CD4-positive, alpha-beta T cell treated with Interleukin-17A for 4 hours (primary cell): ENCODE measurements around the gene TF.
"Not testable (repeated sequence)": the region's sequence is repeated elsewhere in the genome, so short reads cannot be mapped to it uniquely, and the experiment has no call there.

Experiments used
- DNase-seq: peaks from one replicate; pipeline ENCODE4 v3.0.0-alpha.2; 2020; ENCODE audit warnings: mixed read lengths

TF gene

GRCh38 chr3:133767607-133768006 is 21.4 kb downstream of the TF start:
- DNase-seq, result no peak

- no peak for DNase-seq
Observed at GRCh38 chr3:133769536-133769935, 23.3 kb downstream of the TF start.

DNA sequence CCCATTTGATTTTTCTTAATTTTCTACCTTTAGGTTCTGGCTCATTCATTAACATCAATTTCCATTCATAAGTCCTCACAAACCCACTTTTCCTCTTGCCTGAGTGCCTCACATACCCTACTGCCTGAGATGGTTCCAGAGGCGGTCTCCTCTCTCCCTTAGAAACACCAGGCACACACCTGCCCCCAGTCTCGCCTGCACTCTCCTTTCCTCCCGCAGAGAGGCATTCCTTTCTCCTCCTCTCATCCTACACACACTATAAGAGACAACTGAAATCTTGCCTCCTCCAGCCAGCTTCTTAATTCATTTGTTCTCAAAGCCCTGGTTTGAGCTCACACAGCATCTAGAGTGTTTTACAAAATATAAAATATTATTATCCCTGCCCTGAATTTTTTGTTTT is 27.5 kb downstream of the TF start:
- DNase-seq, result no peak

DNA sequence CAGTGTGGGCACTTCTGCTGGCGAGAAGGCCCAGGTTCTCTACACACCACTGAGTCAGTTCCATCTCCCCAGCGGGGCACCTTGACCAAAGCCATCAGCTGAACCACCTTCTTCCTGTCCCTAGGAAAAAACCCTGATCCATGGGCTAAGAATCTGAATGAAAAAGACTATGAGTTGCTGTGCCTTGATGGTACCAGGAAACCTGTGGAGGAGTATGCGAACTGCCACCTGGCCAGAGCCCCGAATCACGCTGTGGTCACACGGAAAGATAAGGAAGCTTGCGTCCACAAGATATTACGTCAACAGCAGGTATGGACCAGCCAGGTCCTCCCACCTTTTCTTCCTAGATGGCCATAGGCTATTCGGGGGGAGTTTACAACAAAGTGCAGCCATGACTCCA is 29.1 kb downstream of the TF start:
- no peak for DNase-seq

DNA sequence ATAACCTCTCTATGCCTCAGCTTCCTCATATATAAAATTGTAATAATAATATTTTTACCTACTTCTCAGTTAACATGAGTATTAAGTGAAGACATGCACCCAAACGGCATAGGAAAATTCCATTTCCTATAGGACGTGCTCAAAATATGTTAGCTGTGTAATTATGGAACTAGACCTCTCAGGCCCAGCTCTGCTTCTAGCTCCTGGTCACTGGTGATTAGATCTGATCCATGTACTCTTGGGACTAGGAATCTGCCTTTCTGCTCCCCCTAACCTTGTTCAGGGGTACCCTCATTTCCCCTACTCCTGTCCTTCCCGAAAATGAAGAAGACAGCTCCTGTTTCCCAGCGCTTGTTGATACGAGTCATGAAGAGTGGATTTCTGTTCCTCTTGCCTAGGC is 29.6 kb downstream of the TF start:
- no peak for DNase-seq

- DNase-seq, result no peak
Observed at GRCh38 chr3:133776794-133777438, 30.7 kb downstream of the TF start.

DNA sequence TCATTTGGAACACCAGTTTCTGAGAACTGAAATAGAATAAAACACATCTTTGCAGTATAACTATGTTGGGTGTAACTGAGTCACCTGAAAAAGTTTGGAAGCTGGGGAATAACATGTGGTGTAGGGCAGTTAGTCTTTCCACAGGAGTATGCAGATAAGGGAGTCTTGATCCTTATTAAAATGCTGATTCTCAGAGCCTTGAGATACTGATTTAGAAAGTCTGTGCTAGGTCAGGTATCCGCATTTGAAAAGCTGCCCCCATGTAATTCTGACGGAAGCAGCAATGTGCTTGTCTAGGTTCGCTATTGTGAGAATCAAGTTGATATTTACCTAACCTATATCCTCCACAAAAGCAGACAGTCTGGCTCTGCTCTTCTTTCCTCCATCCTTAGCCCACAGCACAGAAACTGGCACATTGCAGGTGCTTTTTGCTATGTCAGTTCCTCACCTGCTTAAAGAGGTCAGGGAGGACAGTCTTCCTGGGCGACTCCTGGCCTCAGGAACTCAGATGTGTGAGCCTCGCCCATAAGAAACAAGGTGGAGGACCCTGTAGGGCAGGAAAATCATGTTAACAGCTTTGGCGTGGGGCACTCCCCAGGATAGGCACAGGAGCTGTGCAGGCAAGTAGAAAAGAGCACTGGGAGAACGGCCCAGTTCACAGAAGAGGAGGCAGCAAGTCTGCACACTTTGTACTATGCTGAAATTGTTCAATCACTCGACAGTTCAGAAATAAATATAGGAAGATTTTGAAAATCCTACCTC is 31.8 kb downstream of the TF start:
- no peak for DNase-seq

DNA sequence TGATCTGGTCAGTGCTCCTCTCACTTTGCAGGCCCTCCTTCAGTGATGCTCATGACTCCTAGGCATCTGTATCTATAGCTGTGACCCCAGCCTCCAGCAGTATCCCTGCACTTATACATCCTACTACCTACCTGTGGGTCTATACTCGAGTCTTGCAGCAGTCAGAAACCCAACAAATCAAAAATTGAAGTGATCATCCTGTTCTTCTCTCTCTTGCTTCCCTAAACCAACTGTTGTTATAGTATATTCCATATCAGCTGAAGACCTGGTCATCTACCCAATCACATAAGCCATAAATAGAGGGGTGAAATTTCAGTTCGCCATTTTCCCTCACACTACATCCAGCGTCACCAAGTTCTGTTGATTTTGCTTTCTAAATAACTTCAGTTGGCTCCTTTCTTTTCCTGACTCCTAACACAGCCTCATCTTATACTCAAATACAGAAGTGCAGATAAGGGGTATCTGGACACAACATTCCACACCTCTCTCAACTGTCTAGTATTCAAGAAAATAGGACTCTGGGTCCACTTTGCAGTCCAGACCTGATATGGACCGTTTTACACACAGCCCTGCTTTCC is 33.5 kb downstream of the TF start:
- no peak for DNase-seq

- DNase-seq, result not testable (repeated sequence)
Observed at GRCh38 chr3:133780756-133781155, 34.6 kb downstream of the TF start.

DNA sequence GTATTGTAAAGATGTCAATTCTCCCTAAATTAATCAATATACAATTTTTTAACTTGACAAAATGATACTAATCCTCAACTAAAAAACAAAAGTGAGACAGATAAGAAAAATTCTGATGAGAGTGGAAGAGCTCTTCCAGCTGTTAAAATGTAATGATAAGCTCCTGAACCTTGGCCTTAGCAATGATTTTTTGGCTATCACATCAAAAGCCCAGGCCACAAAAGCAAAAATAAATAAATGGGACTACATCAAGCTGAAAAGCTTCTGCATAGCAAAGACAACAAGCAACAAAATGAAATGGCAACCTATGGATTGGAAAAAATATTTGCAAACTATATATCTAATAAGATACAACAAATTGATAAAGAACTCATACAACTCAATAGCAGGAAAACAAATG is 35.4 kb downstream of the TF start:
- DNase-seq, result no peak

DNA sequence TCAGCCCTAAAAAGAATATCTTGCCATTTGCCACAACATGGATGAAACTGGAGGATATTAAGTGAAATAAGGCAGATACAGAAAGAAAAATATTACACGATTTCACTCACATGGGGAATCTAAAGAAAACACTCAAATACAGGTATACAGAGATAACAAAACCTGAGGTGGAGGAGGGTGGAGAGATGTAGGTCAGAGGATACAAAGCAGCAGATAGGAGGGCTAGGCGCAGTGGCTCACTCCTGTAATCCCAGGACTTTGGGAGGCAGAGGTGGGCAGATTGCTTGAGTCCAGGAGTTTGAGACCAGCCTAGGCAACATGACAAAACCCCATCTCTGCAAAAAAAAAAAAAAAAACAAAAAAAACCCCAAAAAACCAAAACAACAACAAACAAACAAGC is 36.3 kb downstream of the TF start:
- no peak for DNase-seq

GRCh38 chr3:133783762-133784161 is 37.6 kb downstream of the TF start:
- DNase-seq, result no peak

DNA sequence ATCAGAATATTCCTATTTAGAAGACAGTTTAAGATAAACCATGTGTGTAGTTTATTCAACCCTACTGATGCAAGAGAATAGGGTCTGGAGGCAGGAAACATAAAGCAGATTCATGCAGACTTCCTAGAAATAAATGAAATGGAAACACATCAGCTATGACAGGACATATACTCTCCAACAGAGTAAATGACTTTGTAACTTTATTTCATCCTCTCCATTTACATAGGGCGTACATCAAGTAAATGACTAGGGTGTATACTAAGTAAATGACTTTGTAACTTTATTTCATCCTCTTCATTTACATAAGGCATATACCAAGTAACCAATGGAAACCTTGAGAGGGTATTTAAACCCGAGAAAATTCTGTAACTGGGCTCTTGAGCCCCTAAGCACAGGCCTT is 41.8 kb downstream of the TF start:
- DNase-seq, result no peak

DNA sequence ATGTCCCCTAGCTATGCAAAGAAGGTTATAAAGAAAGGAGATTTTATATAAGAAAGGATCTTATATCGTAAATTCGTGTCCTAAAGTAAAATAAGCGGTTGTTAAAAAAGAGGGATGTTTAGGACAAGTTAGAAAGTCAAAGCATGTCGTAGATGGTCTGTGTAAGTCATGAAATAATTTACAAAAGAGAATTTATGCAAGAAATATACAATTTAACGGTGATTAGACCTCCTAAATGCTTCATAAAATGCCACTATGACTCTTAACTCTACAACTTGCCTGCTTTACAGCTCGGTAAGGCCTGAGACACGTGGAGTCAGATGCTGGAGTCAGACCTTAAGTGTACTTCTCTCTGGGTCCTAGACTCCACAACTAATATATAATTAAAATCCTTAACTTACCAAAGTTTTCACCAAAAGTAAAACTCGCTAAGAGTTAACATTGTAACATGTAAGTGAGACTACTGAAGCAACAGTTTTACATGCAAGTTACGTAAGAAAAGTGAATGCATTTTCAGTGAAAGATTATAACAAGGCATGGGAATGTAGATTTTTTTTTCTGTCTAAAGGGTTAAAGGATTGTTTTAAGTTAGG is 46.1 kb downstream of the TF start:
- DNase-seq, result no peak

DNA sequence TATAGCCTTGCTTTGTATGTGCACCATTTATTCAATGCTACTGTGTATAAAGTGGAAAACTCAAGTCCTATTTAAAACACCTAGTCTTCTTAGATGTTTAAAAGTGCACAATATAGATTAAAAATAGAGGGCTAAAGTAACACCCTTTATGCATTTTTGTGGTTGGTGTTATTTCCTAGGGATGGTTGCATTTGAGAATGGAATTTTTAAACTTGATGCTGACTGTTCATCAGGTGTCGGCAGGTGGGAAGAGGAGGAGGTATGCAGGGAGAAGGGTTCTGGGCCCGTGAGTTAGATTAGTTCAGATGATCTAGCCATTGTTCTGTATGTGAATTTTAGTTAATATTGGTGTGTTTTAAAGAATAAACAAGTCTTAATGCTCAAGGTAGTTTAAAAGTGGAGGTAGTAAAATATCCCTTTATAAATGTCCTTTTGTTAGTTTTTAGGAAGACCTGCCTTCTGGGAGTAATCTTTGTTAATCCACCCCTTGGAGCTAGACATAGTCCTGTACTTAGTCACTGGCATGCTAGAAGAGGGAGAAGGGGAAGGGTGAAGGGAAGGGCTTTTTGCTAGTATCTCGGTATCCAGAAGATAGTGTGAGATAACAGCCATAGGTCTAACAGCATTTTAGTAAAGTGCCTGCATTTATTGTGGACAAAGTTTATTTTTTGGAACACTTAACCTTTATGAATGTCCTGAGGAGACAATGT is 51.4 kb downstream of the TF start:
- no peak for DNase-seq

DNA sequence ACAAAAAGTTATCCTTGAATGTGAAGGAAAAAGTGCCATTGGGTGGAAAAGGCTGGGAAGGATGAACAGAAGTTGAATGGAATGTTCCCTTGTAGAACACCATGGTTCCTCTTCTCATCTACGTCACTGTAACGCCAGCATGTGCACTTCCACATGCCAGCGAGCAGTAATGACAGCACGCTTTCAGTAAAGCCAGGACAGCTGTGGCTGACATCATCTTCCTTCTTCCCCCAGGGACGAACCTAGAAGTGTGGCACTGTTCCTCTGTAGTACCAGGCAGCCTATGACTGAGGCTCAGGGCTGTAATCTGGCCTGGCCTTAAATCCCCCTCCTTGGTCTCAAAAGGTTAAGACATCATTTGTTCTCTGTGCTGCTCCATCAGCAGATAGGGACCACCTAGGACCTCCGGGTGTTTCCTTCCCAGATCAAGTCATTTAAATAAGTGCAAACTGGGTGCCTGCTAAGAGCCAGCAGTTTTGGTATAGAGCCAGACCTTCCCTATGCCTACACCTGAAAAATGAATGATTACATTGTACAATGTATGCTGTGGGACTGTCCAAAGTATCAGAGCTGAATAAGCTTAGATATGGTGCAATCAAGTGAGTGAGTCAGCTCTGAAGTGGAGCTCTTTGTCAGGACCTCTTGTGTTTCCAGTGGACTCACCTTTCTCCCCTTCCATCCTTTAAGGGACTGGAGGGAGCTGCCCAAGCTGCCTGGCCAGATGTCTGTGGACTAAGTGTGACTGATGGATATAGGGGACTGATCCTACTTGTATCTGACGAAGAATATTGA is 53.8 kb downstream of the TF start:
- no peak for DNase-seq

GRCh38 chr3:133803469-133803868 is 57.3 kb downstream of the TF start:
- DNase-seq, result no peak

DNA sequence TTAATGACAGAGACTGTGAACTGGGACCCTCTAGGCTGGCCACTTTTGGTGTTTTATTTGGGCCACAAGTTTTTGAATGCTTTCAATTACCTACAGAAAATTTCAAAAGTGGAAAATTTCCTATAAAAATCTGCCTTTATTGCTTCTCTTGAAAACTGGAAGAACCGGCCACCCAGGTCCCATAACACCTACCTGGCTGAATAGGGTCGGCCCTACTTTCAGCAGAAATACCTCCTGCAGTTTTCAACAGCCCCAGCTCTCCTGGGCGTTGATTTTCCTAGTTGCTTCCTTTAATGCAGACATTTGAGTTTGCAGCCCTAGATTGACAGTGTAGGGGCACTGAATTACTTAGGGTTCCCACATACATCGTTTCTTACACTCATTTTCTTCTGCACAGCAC is 58.7 kb downstream of the TF start:
- DNase-seq, result no peak

DNA sequence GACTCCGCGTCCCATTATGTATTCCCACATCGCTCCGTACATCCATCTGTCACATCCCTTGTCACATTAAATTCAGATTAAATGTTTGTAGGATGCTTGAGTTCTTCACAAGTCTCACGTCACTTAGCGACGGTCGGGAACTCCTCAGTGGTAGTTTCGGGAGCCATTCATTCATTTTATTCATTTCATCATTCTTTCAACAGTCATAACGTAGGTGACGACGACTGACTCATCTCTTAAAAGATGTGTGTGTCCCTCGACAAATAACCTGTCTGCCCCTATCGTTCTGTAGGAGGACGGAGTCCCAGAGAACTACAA is 59.1 kb downstream of the TF start:
- no peak for DNase-seq

DNA sequence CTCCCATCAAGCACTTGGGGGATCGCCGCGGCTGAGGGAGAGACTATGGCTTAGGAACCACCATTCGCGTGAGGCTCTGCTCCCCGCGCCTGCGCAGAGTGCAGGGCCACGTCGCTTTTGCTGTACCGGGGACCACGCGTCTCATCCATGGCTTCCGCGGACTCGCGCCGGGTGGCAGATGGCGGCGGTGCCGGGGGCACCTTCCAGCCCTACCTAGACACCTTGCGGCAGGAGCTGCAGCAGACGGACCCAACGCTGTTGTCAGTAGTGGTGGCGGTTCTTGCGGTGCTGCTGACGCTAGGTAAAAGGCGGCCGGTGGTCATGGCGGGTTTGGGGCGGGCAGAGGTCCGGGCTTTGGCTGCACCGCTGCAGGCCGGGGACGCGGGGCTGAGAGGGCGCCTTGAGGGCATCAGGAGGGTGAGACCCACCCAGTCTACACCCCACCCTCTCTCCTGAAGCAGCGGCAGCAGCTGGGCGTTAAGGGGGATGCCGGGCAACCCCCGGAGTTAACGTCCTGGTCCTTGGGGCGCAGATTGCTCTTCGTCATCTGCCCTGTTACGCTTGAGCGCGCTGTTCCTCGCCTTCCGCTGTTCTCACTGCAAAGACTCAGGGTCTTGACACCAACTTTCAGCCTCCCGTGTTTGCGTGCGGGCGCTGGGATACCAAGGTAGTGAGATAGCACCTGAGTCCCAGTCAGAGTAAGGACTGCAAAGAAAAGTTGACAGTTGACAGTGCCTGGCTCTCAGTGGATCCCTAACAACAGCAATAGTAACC is 59.7 kb downstream of the TF start, which contains the start of gene SRPRB:
SRPRB (plus strand) TSS at position 114 of the 774 bp plus-strand sequence; CDS start at position 148, 34 bp downstream.
- DNase-seq, result peak; percentile 96

- DNase-seq, result no peak
Observed at GRCh38 chr3:133812872-133813271, 66.7 kb downstream of the TF start.

GRCh38 chr3:133815386-133815785 is 69.2 kb downstream of the TF start:
- no peak for DNase-seq
